Ovary (tissue), 9 donors: Measurements from ENCODE around the gene TNS1. TPM values are rescaled to one million over a fixed set of nuclear protein-coding genes. Genes with fewer than 3 reads are reported as not detected.

Experiments used
- DNase-seq, 5 donors: peaks; one replicate each; pipeline ENCODE4 v3.0.0-alpha.2; 2019 to 2020
- H3K27ac ChIP-seq, 2 donors: fragments of 200-600 bp; one replicate each; pipeline versions ENCODE4 v1.5.1 to v1.8.0; 2019 to 2022
- H3K27me3 ChIP-seq: fragments of 200-600 bp; one replicate; pipeline ENCODE4 v1.8.0; 2022
- H3K36me3 ChIP-seq: fragments of 200-600 bp; sonication (generic); one replicate; pipeline ENCODE4 v1.5.1; 2019
- H3K4me1 ChIP-seq: one replicate; pipeline ENCODE4 v1.8.1; 2013; ENCODE audit warnings: mild to moderate bottlenecking, moderate library complexity; ENCODE audit not compliant: insufficient read depth
- H3K4me3 ChIP-seq: fragments of 200-600 bp; sonication (generic); one replicate; pipeline ENCODE4 v1.5.1; 2017
- H3K9me3 ChIP-seq, 2 donors: fragments of 200-600 bp in 1 of 2; sonication (generic) in 1 of 2; one replicate each; pipeline versions ENCODE4 v1.5.1 to v1.8.1; 2013 to 2019; ENCODE audit warnings: mild to moderate bottlenecking in 1 of 2, moderate library complexity in 1 of 2
- CTCF ChIP-seq, 3 donors: fragments of 450-650 bp in 2 of 3; fragments of 200-600 bp in 1 of 3; IDR thresholded peaks; one replicate each; pipeline versions ENCODE4 v1.5.1 to v1.8.0; 2016 to 2022; ENCODE audit warnings: antibody characterized with exemption in 3 of 3, mild to moderate bottlenecking in 1 of 3
- EP300 ChIP-seq: sonication (generic); formaldehyde crosslinking; IDR thresholded peaks from one replicate; pipeline ENCODE4 v1.6.1; 2017; ENCODE audit warnings: antibody characterized with exemption
- POLR2A ChIP-seq: fragments of 450-650 bp; IDR thresholded peaks from one replicate; pipeline ENCODE4 v1.6.1; 2017; ENCODE audit warnings: antibody characterized with exemption, mild to moderate bottlenecking, moderate library complexity
- WGBS, 3 donors: extraction: QIAGEN DNeasy Blood & Tissue Kit in 1 of 3; methylation state at CpG; one replicate each; pipeline versions ENCODE4 v1.1.5 to v1.1.7; 2013 to 2017; 5-methylcytosine and 5-hydroxymethylcytosine counted together
- intact Hi-C, 4 donors: fragments of 100-400 bp; cut with DNase I; formaldehyde crosslinking; loops; one replicate each; pipeline versions ENCODE4 v1.11.0 to v1.15.1; 2022 to 2023
- polyA plus RNA-seq, 2 donors: library from polyadenylated mRNA; stranded (reverse); fragments of 200-250 nt in 1 of 2; fragments of 350-450 nt in 1 of 2; fragmentation: Illumina TruSeq in 1 of 2; extraction: RNeasy Lipid Tissue Mini Kit (QIAGEN cat#74804) in 1 of 2; gene quantifications; one replicate each; pipeline ENCODE4 v1.2.3, GENCODE V29; 2013 to 2014
- total RNA-seq, 7 donors: library from RNA; depleted of rRNA in 2 of 7; stranded (reverse); fragments of >200 nt in 2 of 7; fragmentation: NEBNext Ultra II Directional in 3 of 7; extraction: Animal tissue kit (Norgen Biotek cat#: 25700) in 3 of 7; gene quantifications; one replicate each; pipeline versions ENCODE4 v1.1.0 to v1.2.4, GENCODE V29; 2016 to 2023
- donor health status: DM: no; HTN: no; CAD: no; lungs with moderate emphysema.
- donor health status: DM: no; HTN: no; CAD: no.
- donor health status: Bipolar disorder and iron deficiency.
- donor health status: DM: yes; HTN: yes; CAD: no.
- donor health status: DM: no; HTN: no; CAD: no.
- donor health status: DM: yes; HTN: yes; CAD: no.

The TNS1 gene
- total and polyA plus RNA-seq, 9 donors: 140 to 568 (median 356) TPM

- Histone ChIP-seq H3K4me3 (no peak overlapping the region), H3K27me3 (no peaks in the 10 kb centered on the region), H3K36me3 (no peaks in the 10 kb centered on the region), H3K9me3 (no peaks in the 10 kb centered on the region), H3K4me1 (peaks cover 53% of the 10 kb centered on the region), H3K27ac (no peak overlapping the region)
- no peak for DNase-seq
- WGBS, 3 donors: 97 to 99% (median 98%) methylated on average over 3 of the region's 3 CpGs
- TF ChIP-seq CTCF (IDR thresholded peaks at IDR 0.05) (no peak), POLR2A (no peak), EP300 (no peak)
- intact Hi-C loops: no loop called here
These were observed 43.9 kb downstream of the TNS1 start for GRCh38 chr2:217958884-217959225.

GRCh38 chr2:217958206-217958883, 44.5 kb downstream of the TNS1 start:
- intact Hi-C loops: no loop called here
- no peaks in the 10 kb centered on the region for H3K36me3 ChIP-seq
- H3K4me3 ChIP-seq: no peak overlapping the region
- WGBS, 3 donors: 89 to 91% (median 90%) methylated on average over 16 of the region's 16 CpGs
- peaks cover 57% of the 10 kb centered on the region for H3K4me1 ChIP-seq
- H3K9me3 ChIP-seq: no peaks in the 10 kb centered on the region
- no peak overlapping the region for H3K27ac ChIP-seq
- peak in 4 of 5 donors; percentile 15 to 31 (median 20) for DNase-seq
- no peak for TF ChIP-seq POLR2A
- TF ChIP-seq EP300: no peak
- no peak for TF ChIP-seq CTCF (IDR thresholded peaks at IDR 0.05)
- H3K27me3 ChIP-seq: no peaks in the 10 kb centered on the region

GRCh38 chr2:217956586-217957457, 46.0 kb downstream of the TNS1 start:
- peak in 4 of 5 donors; percentile 36 to 60 (median 39) for DNase-seq
- TF ChIP-seq CTCF (IDR thresholded peaks at IDR 0.05) (no peak), POLR2A (no peak), EP300 (no peak)
- intact Hi-C loops: no loop called here
- peak overlapping the region in 1 of 2 donors; percentile 64 for H3K27ac ChIP-seq
- no peaks in the 10 kb centered on the region for H3K27me3 ChIP-seq
- H3K9me3 ChIP-seq: no peaks in the 10 kb centered on the region
- 43 to 49% (median 47%) methylated on average over 16 of the region's 16 CpGs for WGBS, 3 donors
- H3K4me3 ChIP-seq: no peak overlapping the region
- peaks cover 66% of the 10 kb centered on the region for H3K4me1 ChIP-seq
- H3K36me3 ChIP-seq: no peaks in the 10 kb centered on the region

GRCh38 chr2:217955881-217956493, 46.8 kb downstream of the TNS1 start:
- Histone ChIP-seq H3K4me3 (no peak overlapping the region), H3K27me3 (no peaks in the 10 kb centered on the region), H3K36me3 (no peaks in the 10 kb centered on the region), H3K9me3 (no peaks in the 10 kb centered on the region), H3K4me1 (peaks cover 69% of the 10 kb centered on the region), H3K27ac (peak overlapping the region; percentile 23 to 64)
- peak in 4 of 5 donors; percentile 14 to 31 (median 16) for DNase-seq
- no peak for TF ChIP-seq CTCF (IDR thresholded peaks at IDR 0.05)
- no peak for TF ChIP-seq EP300
- TF ChIP-seq POLR2A: no peak
- intact Hi-C loops: no loop called here
- WGBS, 3 donors: 56 to 71% (median 58%) methylated on average over 7 of the region's 7 CpGs
